C4-2B (cell line): ENCODE data around the gene CYP46A1.

Experiments used
- H3K27ac ChIP-seq: fragments of 450-650 bp; 2 replicates; pipeline ENCODE4 v1.5.1; 2017
- ZFX ChIP-seq: fragments of 450-650 bp; IDR thresholded peaks from 2 replicates; pipeline ENCODE4 v1.6.1; 2017
- TF ChIP-seq, protein P1 (sequence below): fragments of 450-650 bp; conservative IDR thresholded peaks from 2 replicates; pipeline ENCODE4 v1.5.1; 2017; ENCODE audit warnings: mild to moderate bottlenecking

CYP46A1 gene

DNA sequence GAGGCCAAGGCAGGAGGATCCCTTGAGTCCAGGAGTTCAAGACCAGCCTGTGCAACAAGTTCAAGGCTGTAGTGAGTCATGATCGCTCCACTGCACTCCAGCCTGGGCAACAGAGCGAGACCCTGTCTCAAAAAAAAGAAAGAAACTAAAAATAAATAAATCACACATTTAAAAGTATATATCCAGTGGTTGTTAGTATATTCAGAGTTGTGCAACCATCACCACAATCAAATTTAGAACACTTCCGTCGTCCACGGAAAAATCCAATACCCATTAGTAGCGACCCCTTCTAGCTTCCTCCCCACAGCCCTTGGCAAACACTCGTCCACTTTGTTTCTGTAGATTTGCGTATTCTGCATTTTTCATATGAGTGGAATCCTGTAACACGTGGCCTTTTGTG, 64.4 kb downstream of the CYP46A1 start:
- H3K27ac ChIP-seq = no peak overlapping the region
- TF ChIP-seq, protein P1, sequence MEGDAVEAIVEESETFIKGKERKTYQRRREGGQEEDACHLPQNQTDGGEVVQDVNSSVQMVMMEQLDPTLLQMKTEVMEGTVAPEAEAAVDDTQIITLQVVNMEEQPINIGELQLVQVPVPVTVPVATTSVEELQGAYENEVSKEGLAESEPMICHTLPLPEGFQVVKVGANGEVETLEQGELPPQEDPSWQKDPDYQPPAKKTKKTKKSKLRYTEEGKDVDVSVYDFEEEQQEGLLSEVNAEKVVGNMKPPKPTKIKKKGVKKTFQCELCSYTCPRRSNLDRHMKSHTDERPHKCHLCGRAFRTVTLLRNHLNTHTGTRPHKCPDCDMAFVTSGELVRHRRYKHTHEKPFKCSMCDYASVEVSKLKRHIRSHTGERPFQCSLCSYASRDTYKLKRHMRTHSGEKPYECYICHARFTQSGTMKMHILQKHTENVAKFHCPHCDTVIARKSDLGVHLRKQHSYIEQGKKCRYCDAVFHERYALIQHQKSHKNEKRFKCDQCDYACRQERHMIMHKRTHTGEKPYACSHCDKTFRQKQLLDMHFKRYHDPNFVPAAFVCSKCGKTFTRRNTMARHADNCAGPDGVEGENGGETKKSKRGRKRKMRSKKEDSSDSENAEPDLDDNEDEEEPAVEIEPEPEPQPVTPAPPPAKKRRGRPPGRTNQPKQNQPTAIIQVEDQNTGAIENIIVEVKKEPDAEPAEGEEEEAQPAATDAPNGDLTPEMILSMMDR = no peak
- no peak for TF ChIP-seq ZFX

DNA sequence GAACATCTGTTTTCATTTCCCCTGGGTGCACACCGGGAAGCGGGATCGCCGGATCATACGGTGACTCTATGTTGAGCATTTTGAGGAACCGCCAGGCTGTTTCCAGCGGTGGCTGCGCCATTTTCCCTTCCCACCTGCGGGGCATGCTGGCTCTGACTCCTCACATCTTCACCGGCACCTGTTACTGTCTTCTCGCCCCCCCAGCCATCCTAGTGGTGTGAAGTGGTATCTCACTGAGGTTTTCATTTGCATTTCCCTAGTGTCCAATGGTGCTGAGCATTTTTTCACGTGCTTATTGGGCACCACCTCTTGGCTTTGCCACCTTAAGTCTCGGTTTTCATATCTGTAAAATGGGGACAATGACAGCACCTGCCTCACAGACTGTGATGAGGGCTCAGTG, 65.0 kb downstream of the CYP46A1 start:
- H3K27ac ChIP-seq = no peak overlapping the region
- TF ChIP-seq ZFX = no peak
- TF ChIP-seq, protein P1 = no peak; the same call in 1 of the 2 replicates

DNA sequence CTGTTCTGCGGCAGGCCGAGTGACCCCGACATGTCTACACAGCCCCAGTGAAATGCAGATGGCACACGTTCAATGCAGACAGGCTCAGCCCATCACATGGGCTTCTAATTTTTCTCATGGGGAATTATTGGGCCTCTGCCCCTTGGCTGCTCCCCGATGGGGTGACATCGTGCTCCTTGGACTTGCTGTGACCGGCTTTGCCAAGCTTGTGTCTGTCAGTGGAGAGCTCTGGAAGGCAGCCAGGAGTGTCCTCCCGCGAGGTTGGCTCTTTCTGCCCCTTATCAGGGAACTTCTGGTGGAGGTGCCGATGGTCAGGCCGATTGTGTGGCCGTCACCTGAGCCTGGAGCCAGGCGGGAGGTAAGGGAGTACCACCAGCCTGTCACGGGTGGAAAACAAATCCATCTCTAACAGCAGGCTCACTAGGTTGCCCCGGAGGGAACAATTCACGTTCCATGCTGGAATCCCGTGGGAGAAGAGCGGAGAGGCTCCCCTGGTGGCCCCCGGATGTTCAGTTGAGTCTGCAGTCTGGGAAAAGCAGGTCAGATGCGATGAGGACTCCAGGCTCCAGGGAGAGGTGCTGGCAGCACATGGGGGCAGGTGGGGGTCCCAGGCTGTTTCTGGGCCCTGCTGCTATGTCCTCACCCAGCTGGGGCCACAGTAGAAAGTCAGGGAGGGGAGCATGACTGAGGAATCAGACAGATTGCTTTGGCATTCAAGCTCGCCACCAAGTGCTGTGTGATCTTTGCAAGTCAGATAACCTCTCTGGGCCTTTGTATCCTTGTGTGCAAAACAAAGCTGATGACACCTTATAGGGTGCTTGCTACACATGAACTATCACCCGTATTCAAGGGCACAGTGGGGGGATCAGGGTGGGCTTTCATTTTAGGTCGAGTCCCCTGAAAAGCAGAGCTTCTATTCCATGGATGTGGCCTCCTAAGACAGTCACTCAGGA, 65.9 kb downstream of the CYP46A1 start:
- TF ChIP-seq, protein P1 = no peak
- TF ChIP-seq ZFX = no peak
- no peak overlapping the region for H3K27ac ChIP-seq

DNA sequence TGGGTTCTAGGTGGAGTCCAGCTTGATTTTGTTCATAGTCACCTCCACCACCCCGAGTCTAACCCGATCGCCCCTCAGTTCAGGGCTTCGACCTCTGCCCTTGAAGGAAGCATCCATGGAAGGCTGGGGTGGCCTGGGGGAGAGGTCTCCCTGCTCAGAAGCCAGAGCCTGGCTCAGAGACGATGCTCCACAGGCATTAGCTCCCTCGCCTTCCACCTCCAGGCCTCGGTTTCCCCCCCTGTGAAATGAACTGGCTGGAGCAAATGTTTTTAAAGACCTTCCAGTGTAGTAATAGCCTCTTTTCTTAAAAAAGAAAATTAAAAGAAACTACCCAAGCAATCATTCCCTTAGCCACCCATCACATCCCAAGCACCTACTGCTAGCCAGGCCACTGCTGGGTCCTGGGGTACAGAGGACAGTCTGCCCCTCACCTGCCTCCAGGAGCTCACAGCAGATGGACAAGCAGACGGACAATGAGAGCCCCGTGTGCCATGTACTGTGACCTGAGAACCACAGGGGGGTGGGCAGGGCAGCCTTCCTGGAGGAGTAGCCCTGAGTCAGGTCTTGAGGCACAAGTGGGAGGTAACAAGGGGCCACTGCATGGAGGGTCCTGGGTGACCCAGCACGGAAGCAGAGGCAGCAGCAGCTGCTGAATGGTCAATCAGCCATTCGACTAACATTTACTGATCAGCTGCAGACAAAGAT, 66.8 kb downstream of the CYP46A1 start:
- H3K27ac ChIP-seq = no peak overlapping the region
- no peak for TF ChIP-seq ZFX
- TF ChIP-seq, protein P1 = no peak

DNA sequence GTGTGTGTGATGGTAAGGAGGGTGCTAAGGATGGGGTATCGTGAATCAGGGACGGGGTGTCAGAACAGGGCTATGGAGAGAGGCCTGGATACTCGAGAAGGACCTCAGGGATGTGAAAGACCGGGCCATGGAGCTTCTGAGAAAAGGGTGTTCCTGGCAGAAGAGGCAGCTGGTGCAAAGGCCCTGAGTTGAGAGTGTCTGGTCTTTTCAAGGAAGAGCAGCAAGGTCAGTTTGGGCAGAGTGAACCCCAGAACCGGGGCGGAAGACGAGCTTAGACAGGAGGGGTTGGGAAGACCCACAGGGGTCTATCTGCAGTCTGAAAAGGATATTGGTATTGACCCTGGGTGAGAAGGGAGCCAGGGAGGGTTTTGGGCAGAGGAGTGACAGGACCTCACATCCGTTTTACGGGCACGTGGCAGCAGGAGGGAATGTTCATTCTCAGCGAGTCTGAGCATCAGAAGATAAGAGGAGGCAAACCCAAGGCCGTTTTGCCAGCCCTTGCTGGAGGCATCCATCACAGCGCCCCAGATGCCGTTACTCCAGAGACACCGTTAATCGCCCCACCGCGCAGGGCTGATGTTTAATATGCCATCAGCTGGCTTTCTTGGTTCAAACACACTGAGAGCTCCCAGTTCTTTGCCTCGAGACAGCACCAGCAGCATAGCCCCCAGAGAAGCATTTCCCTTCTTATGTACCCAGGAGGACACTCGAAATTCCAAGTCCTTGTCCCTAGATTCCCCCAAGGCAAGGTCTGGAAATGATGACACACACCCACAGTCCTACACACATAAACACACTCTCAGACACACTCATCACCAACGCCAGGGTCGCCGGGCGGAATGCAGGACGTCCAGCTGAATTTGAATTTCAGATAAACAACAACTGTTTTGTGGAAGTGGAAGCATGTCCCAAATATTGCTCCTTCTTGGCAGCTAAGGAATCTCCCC, 67.7 kb downstream of the CYP46A1 start:
- H3K27ac ChIP-seq = no peak overlapping the region
- TF ChIP-seq, protein P1 = no peak
- TF ChIP-seq ZFX = no peak

DNA sequence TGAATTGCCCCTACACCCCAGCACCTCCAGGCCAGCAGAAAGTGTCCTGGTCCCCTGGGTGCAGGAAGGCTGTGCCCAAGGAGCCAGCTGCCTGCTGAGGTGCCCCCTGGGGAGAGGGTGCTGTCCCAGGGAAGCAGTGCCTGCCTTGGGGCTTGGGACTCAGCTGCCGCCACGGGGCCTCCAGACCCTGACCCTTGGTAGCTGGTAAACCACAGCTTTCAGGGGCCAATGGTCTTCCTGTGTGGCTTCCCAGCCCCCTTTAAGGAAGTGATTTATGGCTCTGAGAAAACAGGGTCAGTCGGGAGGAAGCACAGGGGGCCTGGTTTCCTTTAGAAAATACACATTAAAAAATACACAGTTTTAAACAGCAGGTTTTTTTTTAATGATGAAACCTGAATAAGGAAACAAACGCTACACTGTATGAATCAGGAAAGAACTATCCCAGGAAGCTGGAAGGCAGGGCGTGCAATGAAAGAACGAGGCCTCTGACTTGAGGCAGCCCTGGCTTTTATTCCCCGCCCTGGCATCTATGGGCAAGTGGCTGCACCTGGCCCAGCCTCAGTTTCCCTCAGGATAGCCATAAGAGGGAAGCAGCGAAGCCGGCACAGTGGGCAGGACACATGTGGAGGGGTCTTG, 68.5 kb downstream of the CYP46A1 start:
- H3K27ac ChIP-seq = no peak overlapping the region
- TF ChIP-seq, protein P1 = no peak
- TF ChIP-seq ZFX = no peak
